NCI-H2227 treated with DMSO at 0.1 percent for 48 hours (cell line): ENCODE measurements around the gene HABP4.

Experiments used
- DNase-seq: peaks from one replicate; lab custom pipeline; 2025; lab: John Stamatoyannopoulos, UW

HABP4 gene

DNA sequence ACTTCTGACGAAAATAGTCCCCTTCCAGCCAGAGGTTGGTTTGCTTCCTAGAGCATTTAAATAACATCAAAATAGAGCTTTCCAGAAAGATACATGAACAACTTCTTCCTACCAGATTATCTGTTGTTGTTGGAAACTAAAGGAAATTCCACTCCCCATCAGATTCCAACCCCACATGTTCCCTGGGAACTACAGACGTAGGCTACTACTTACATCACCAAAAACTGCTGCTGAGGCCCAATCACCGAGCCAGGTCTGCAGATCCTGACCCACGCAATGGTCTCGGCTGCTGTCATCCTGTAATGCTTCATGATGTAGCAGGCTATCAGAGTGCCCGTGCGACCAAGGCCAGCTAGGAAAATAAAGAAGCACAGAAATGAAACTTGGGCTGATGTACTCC is 73.4 kb downstream of the HABP4 start:
- DNase-seq, result no peak

- DNase-seq, result no peak
These were observed 74.1 kb downstream of the HABP4 start for GRCh38 chr9:96524045-96524444.

DNA sequence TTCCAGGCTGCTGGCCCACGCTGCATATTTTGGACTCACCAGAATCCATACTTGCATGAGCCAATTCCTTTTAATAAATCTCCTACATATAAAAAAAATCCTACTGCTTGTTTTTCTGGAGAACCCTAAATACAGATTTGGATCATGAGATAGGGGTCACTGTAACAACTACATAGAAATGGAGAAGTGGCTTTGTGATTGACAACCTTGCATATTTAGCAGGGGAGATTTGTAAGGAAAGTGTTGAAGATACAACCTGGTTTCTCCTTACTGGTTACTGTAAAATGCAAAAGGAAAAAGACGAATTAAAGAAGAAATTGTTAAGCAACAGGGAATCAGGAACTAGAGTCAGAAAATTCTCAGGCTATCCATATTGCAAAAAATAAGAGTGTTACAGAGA is 74.8 kb downstream of the HABP4 start:
- no peak for DNase-seq

- no peak for DNase-seq
These were observed 82.2 kb downstream of the HABP4 start for GRCh38 chr9:96532173-96532572.

- no peak for DNase-seq
These were observed 90.1 kb downstream of the HABP4 start for GRCh38 chr9:96540106-96540505.
